ENCODE results near the gene REST.

REST gene

DNA sequence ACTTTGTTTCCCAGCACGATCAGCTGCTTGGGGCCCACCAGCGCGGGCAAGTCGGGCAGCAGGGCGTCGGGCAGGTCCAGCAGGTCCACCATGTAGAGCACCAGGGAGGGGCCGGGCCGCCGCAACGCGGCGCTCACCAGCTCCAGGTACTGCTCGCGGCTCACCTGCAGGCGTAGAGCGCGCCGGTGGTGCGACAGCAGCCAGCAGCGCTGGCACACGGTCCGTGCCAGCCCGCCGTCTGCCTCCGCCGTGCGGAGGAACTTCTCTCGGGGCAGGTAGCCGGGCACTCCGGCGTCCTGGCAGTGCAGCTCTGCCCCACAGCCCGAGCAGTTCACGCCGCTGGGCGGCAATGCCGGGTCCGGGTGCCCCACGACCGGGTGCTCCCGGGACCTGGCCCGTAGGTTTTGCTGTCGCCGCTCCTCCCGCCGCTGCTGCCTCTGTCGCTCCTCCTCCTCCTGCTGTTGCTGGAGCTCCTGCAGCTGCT, 69.2 kb downstream of the REST start:
- in situ Hi-C loops (cut with HindIII; ENCODE audit: low sequenced_read_pairs), result no loop called here
- TF ChIP-seq, protein P1, sequence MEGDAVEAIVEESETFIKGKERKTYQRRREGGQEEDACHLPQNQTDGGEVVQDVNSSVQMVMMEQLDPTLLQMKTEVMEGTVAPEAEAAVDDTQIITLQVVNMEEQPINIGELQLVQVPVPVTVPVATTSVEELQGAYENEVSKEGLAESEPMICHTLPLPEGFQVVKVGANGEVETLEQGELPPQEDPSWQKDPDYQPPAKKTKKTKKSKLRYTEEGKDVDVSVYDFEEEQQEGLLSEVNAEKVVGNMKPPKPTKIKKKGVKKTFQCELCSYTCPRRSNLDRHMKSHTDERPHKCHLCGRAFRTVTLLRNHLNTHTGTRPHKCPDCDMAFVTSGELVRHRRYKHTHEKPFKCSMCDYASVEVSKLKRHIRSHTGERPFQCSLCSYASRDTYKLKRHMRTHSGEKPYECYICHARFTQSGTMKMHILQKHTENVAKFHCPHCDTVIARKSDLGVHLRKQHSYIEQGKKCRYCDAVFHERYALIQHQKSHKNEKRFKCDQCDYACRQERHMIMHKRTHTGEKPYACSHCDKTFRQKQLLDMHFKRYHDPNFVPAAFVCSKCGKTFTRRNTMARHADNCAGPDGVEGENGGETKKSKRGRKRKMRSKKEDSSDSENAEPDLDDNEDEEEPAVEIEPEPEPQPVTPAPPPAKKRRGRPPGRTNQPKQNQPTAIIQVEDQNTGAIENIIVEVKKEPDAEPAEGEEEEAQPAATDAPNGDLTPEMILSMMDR (IDR thresholded peaks at IDR 0.05; ENCODE audit: low read depth, low read length, missing control alignments), result peak; percentile 18
- DNase-seq (ENCODE audit: low read depth), result no peak
- H3K4me3 ChIP-seq (ENCODE audit: low read depth, low read length), result peak overlapping the region; percentile 99

DNA sequence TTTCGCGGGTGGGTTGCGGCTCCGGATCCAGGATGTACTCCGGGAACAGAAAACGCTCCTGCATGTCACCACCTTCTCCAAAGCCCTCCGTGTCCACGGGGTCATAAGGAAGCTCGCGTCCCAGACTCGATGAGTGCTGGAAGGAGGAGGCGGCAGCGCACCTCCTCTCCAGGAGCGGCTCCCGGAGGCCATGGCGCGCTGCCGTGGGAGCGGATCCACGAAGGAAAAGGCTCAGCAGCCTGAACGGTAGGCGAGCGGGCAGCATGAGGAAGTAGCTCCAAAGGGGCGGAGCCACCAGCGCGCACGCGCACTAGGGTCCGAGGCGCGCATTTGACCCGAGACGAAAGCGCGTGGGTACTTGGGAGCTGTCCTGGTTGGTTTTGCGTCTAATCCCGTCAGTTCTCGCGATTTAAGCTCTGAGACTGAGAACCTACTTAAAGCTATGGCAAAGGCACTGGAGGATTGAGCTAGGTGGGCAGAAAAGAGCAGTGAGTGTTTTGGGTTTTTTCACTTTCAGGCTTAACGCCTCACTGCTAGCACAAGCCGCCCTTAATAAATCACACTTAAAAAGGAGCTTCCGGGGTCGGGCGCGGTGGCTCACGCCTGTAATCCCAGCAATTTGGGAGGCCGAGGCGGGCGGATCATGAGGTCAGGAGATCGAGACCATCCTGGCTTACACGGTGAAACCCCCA, 69.8 kb downstream of the REST start, which contains the start of gene NOA1:
Gene NOA1 (minus strand): TSS at position 286 of the 692 bp plus-strand sequence. CDS start 21 bp downstream, at position 265.
- H3K4me3 ChIP-seq (ENCODE audit: low read depth, low read length), result peak within 1 kb of the TSS; percentile 99
- peak; percentile 99 for DNase-seq (ENCODE audit: low read depth)
- in situ Hi-C loops (cut with HindIII; ENCODE audit: low sequenced_read_pairs), result no loop called here
- TF ChIP-seq, protein P1 (IDR thresholded peaks at IDR 0.05; ENCODE audit: low read depth, low read length, missing control alignments), result no peak

DNA sequence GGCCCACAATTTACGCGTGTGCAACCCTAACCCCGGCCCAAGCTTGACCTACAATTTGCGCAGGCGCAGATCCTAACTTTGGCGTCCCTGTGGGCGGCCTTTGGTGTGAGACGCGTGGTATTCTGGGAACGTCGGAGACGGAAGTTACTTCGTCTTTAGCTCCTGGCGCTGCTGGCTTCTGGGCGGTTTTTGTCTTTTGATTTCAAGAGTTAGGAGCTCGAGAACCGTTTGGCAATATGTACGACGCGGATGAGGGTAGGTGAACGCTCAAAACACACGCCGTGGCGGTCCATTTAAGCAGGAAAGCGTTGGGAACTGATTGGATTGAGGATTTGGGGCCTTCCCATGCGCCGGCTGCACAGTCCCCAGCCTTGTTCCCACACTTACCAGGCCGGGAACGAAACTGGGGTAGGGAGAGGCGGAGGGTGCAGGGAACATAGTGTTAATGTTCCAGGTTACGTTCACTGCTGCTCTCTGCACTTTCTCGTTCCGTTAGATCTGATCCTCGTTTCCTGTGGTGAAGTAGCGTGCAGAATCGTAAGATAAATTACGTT, 71.1 kb downstream of the REST start, which contains the start of gene POLR2B:
Gene POLR2B (plus strand): TSS at position 147 of the 554 bp plus-strand sequence. CDS start 90 bp downstream, at position 237.
- peak; percentile 77 for DNase-seq (ENCODE audit: low read depth)
- TF ChIP-seq, protein P1 (IDR thresholded peaks at IDR 0.05; ENCODE audit: low read depth, low read length, missing control alignments), result no peak
- in situ Hi-C loops (cut with HindIII; ENCODE audit: low sequenced_read_pairs), result no loop called here
- peak within 1 kb of the TSS; percentile 99 for H3K4me3 ChIP-seq (ENCODE audit: low read depth, low read length)

DNA sequence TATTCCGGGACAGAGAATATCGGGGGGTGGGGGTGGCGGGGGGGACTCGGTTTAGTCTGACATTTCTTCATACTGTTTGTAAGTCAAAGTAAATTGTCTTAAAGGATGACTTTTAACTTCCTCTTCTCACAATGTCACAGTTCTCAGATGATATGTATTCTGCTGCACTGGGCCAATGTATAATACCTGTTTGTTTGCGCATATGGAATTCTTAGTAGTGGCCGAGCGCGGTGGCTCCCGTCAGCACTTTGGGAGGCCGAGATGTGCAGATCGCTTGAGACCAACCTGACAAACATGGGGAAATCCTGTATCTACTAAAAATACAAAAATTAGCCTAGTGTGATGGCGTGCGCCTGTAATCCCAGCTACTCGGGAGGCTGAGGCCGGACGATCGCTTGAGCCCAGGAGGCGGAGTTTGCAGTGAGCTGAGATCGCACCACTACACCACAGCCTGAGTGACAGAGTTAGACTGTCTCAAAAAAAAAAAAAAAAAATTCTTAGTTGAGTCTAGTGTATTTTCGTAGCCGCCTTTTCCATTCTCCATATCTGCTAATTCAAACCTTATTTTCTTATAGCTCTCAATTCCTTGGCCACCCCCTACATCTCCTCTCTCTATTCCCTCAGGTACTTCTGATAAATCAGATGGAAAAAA, 71.8 kb downstream of the REST start:
- TF ChIP-seq, protein P1 (IDR thresholded peaks at IDR 0.05; ENCODE audit: low read depth, low read length, missing control alignments), result no peak
- H3K4me3 ChIP-seq (ENCODE audit: low read depth, low read length), result peak overlapping the region; percentile 99
- in situ Hi-C loops (cut with HindIII; ENCODE audit: low sequenced_read_pairs), result no loop called here
- no peak for DNase-seq (ENCODE audit: low read depth)

DNA sequence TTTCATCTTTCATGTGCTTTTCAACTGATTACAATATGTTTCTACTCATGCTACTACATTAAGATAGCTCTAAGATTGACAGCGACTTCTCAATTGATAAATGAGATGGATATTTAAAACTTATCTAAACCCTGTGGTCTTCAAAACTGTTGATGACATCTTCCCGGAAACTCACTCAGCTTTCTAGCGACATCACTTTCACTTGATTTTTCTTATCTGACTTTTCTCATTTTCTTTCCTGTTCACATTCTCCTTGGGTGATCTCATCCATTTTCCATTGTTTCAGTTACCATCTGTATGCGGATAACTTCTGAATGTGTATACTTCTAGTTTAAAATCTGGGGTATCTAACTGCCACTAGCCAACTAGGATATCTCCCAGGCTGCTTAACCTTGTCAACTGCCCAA, 74.1 kb downstream of the REST start:
- TF ChIP-seq, protein P1 (IDR thresholded peaks at IDR 0.05; ENCODE audit: low read depth, low read length, missing control alignments), result no peak
- in situ Hi-C loops (cut with HindIII; ENCODE audit: low sequenced_read_pairs), result no loop called here
- no peak overlapping the region for H3K4me3 ChIP-seq (ENCODE audit: low read depth, low read length)
- no peak for DNase-seq (ENCODE audit: low read depth)

DNA sequence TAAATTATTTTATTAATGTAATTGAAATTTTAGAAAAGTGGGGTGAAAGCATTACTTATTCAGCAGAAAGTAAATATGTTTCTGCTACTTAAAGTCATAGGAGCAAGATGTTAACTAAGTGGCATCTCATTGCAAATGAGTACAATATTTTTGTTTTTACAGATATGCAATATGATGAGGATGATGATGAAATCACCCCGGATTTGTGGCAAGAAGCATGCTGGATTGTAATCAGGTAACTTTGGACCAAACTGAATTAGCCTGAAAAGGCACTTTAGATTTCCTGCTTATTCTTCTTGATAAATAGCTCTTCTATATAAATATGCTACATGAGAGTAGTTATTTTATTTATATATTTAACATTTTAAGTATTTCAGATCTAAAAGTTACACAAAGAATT, 78.5 kb downstream of the REST start:
- no peak for DNase-seq (ENCODE audit: low read depth)
- TF ChIP-seq, protein P1 (IDR thresholded peaks at IDR 0.05; ENCODE audit: low read depth, low read length, missing control alignments), result no peak

More for the DNA sequence above, 78.5 kb downstream of the REST start:
- no peak overlapping the region for H3K4me3 ChIP-seq (ENCODE audit: low read depth, low read length)
- in situ Hi-C loops (cut with HindIII; ENCODE audit: low sequenced_read_pairs), result no loop called here

Measured in astrocyte of the cerebellum (primary cell).